HepG2 (cell line): Measurements from ENCODE around the gene ABHD2. TPM values are rescaled to one million over a fixed set of nuclear protein-coding genes. Genes with fewer than 3 reads are reported as not detected.

Experiments
- DRAP1 ChIP-seq: IDR thresholded peaks from 2 replicates; pipeline ENCODE4 v1.6.1; 2016; ENCODE audit warnings: missing genetic modification reagents, missing compliant biosample characterization
- FOSL2 ChIP-seq: sonication (generic); formaldehyde crosslinking; IDR thresholded peaks from 2 replicates; pipeline ENCODE4 v1.4.0; 2020; ENCODE audit warnings: missing genetic modification reagents
- FOXK1 ChIP-seq: sonication (generic); formaldehyde crosslinking; IDR thresholded peaks from 2 replicates; pipeline ENCODE4 v1.4.0; 2020; ENCODE audit warnings: low read depth, missing genetic modification reagents, borderline replicate concordance
- FOXP1 ChIP-seq, 2 experiments: fragments of 450-650 bp in 1 of 2; IDR thresholded peaks; 2 replicates each; pipeline ENCODE4 v1.6.1; 2017 to 2018; ENCODE audit warnings: antibody characterized with exemption in 1 of 2
- GLI4 ChIP-seq: sonication (generic); formaldehyde crosslinking; IDR thresholded peaks from 2 replicates; pipeline ENCODE4 v1.5.1; 2020; ENCODE audit warnings: missing genetic modification reagents, mild to moderate bottlenecking, moderate library complexity, borderline replicate concordance
- HIC2 ChIP-seq: sonication (generic); formaldehyde crosslinking; IDR thresholded peaks from 2 replicates; pipeline ENCODE4 v1.9.0; 2022; ENCODE audit warnings: low read depth, missing genetic modification reagents
- JARID2 ChIP-seq: sonication (generic); formaldehyde crosslinking; IDR thresholded peaks from 2 replicates; pipeline ENCODE4 v1.8.1; 2023; ENCODE audit warnings: missing genetic modification reagents, inconsistent platforms; ENCODE audit not compliant: insufficient replicate concordance
- MAFK ChIP-seq, 2 experiments: IDR thresholded peaks in 1 of 2; conservative IDR thresholded peaks in 1 of 2; 2 replicates each; pipeline ENCODE4 v1.6.1; 2011; ENCODE audit warnings: improper control_type of control experiment in 2 of 2, low read length in 2 of 2
- MAZ ChIP-seq, 2 experiments: sonication (generic) in 1 of 2; formaldehyde crosslinking in 1 of 2; IDR thresholded peaks; 2 replicates each; pipeline versions ENCODE4 v1.5.0 to v1.6.1; 2012 to 2020; ENCODE audit warnings: low read depth in 2 of 2, mild to moderate bottlenecking in 2 of 2, borderline replicate concordance in 1 of 2, improper control_type of control experiment in 1 of 2, low read length in 1 of 2, missing genetic modification reagents in 1 of 2, moderate library complexity in 1 of 2
- SOX6 ChIP-seq, 2 experiments: fragments of 450-650 bp in 1 of 2; sonication (generic) in 1 of 2; formaldehyde crosslinking in 1 of 2; IDR thresholded peaks; 2 replicates each; pipeline versions ENCODE4 v1.4.0 to v1.6.1; 2017 to 2020; ENCODE audit warnings: antibody characterized with exemption in 1 of 2, mild to moderate bottlenecking in 1 of 2, missing genetic modification reagents in 1 of 2
- USF2 ChIP-seq, 2 experiments: sonication (generic) in 1 of 2; formaldehyde crosslinking in 1 of 2; IDR thresholded peaks; 2 replicates each; pipeline versions ENCODE4 v1.5.1 to v1.6.1; 2011 to 2020; ENCODE audit warnings: borderline replicate concordance in 1 of 2, low read depth in 1 of 2, low read length in 1 of 2, mild to moderate bottlenecking in 1 of 2, missing genetic modification reagents in 1 of 2, moderate library complexity in 1 of 2
- ZBTB37 ChIP-seq: sonication (generic); formaldehyde crosslinking; IDR thresholded peaks from 2 replicates; pipeline ENCODE4 v1.4.0; 2020; ENCODE audit warnings: mild to moderate bottlenecking, missing genetic modification reagents
- ZNF205 ChIP-seq: IDR thresholded peaks from 2 replicates; pipeline ENCODE4 v1.6.1; 2018; ENCODE audit warnings: missing biosample characterization, missing genetic modification reagents
- ZNF263 ChIP-seq: sonication (generic); formaldehyde crosslinking; IDR thresholded peaks from 2 replicates; pipeline ENCODE4 v1.4.0; 2020; ENCODE audit warnings: missing genetic modification reagents
- ZNF432 ChIP-seq: sonication (generic); formaldehyde crosslinking; IDR thresholded peaks from 2 replicates; pipeline ENCODE4 v1.5.0; 2020; ENCODE audit warnings: missing genetic modification reagents, mild to moderate bottlenecking, borderline replicate concordance
- ZNF557 ChIP-seq: sonication (generic); formaldehyde crosslinking; IDR thresholded peaks from 2 replicates; pipeline ENCODE4 v1.4.0; 2020; ENCODE audit warnings: missing genetic modification reagents
- ZNF597 ChIP-seq: sonication (generic); formaldehyde crosslinking; IDR thresholded peaks from 2 replicates; pipeline ENCODE4 v1.5.0; 2020; ENCODE audit warnings: missing genetic modification reagents
- ZNF607 ChIP-seq: sonication (generic); formaldehyde crosslinking; IDR thresholded peaks from 2 replicates; pipeline ENCODE4 v1.5.1; 2020; ENCODE audit warnings: missing genetic modification reagents, mild to moderate bottlenecking, borderline replicate concordance
- ZNF674 ChIP-seq: sonication (generic); formaldehyde crosslinking; IDR thresholded peaks from 2 replicates; pipeline ENCODE4 v1.5.0; 2020; ENCODE audit warnings: low read depth, mild to moderate bottlenecking, missing genetic modification reagents
- ZNF772 ChIP-seq: sonication (generic); formaldehyde crosslinking; IDR thresholded peaks from 2 replicates; pipeline ENCODE4 v1.5.0; 2020; ENCODE audit warnings: mild to moderate bottlenecking, missing genetic modification reagents
- polyA plus RNA-seq, 8 experiments: library from polyadenylated mRNA; depleted of rRNA in 3 of 8; stranded (reverse) in 7 of 8; unstranded in 1 of 8; fragments of >200 nt; fragmentation: Illumina TruSeq in 4 of 8; extraction: Trizol in 4 of 8; gene quantifications; 2 replicates each; pipeline versions ENCODE4 v1.2.1 to v1.2.3, GENCODE V29; 2011 to 2016; ENCODE audit warnings: low read depth in 4 of 8, missing spikeins in 1 of 8, mixed read lengths in 1 of 8; ENCODE audit not compliant: insufficient read depth in 1 of 8
- total RNA-seq, 5 experiments: library from RNA; depleted of rRNA; stranded (reverse); fragments of >200 nt; fragmentation: Illumina TruSeq; extraction: Trizol; gene quantifications; 2 replicates each; pipeline ENCODE4 v1.2.3, GENCODE V29; 2016; ENCODE audit warnings: low read depth in 1 of 5

The ABHD2 gene
- total and polyA plus RNA-seq, 2 of the 13 experiments (the other 11 are each of a cell fraction or from before 2014, with no cell fraction given) = 14.8 to 22.4 TPM

GRCh38 chr15:89139613-89140499 lies 51.6 kb downstream of the ABHD2 start (continued):
- TF ChIP-seq FOXK1 (peak; percentile 51; the same call in 1 of the 2 replicates), ZNF607 (CRISPR knock-in tag) (0 out of 2 replicates have a peak, but pooled peaks have one; percentile 37), ZNF205 (CRISPR knock-in tag) (no peak), FOSL2 (CRISPR knock-in tag) (peak; percentile 58; the same call in 1 of the 2 replicates), ZNF772 (no peak), ZNF263 (CRISPR knock-in tag) (no peak), MAFK (conservative IDR thresholded peaks at IDR 0.05 in 1 of 2, IDR thresholded peaks at IDR 0.05 in 1 of 2; ENCODE audit: low read length in 2 of 2) (no peak), ZNF597 (CRISPR knock-in tag) (no peak), FOXP1 (IDR thresholded peaks at IDR 0.05) (no peak), FOXP1 (CRISPR knock-in tag; IDR thresholded peaks at IDR 0.05) (peak; percentile 73), DRAP1 (CRISPR knock-in tag) (no peak), ZNF557 (CRISPR knock-in tag) (no peak), USF2 (IDR thresholded peaks at IDR 0.05; ENCODE audit: low read depth, low read length) (no peak), USF2 (CRISPR knock-in tag; IDR thresholded peaks at IDR 0.05; ENCODE audit: borderline replicate concordance) (no peak), ZNF674 (CRISPR knock-in tag) (no peak), GLI4 (CRISPR knock-in tag) (no peak), HIC2 (no peak), MAZ (IDR thresholded peaks at IDR 0.05; ENCODE audit: borderline replicate concordance, low read depth, low read length) (no peak), MAZ (CRISPR knock-in tag; IDR thresholded peaks at IDR 0.05; ENCODE audit: low read depth) (no peak), SOX6 (IDR thresholded peaks at IDR 0.05) (no peak), SOX6 (CRISPR knock-in tag; IDR thresholded peaks at IDR 0.05) (peak; percentile 46; the same call in 1 of the 2 replicates), ZBTB37 (no peak), ZNF432 (CRISPR knock-in tag) (no peak), JARID2 (CRISPR knock-in tag) (no peak)
